ENCODE measurements around the gene DOLPP1. TPM values are rescaled to one million over a fixed set of nuclear protein-coding genes. Genes with fewer than 3 reads are reported as not detected.

The DOLPP1 gene
- total RNA-seq, 1 experiment from 2014 or later, result 30.4 TPM

- DNase-seq (ENCODE audit: low spot score), result no peak
- CTCF ChIA-PET, result no interaction called here
- BruUV-seq (replicated peaks), result no TSS peak
- TF ChIP-seq EZH2 (IDR thresholded peaks at IDR 0.05; ENCODE audit: borderline replicate concordance, low read depth, low read length, poor library complexity, severe bottlenecking) (no peak), CTCF (conservative IDR thresholded peaks at IDR 0.05; ENCODE audit: low read depth, low read length) (no peak)
- H3K36me3 ChIP-seq (ENCODE audit: insufficient read depth, low read length, poor library complexity, severe bottlenecking), result no peaks in the 10 kb centered on the region
- POLR2A ChIA-PET (ENCODE audit: low non-redundant PET), result no interaction called here
- H3K27me3 ChIP-seq (replicated peaks; ENCODE audit: insufficient read depth, low read depth, low read length, poor library complexity), result no peaks in the 10 kb centered on the region
- no peak overlapping the region for H3K4me3 ChIP-seq (ENCODE audit: low read depth, low read length, poor library complexity, severe bottlenecking)
- no peaks in the 10 kb centered on the region for H3K9me3 ChIP-seq (ENCODE audit: low read depth, low read length, poor library complexity, severe bottlenecking)
- intact Hi-C loops (cut with micrococcal nuclease; ENCODE audit: unreplicated experiment), result no loop called here
- H3K27ac ChIP-seq (ENCODE audit: low read depth, low read length, poor library complexity, severe bottlenecking), result no peak overlapping the region
- H3K4me1 ChIP-seq (ENCODE audit: insufficient read depth, low read length, poor library complexity, severe bottlenecking), result peaks cover 5% of the 10 kb centered on the region
Observed at GRCh38 chr9:129075996-129076639, 4.8 kb upstream of the DOLPP1 start.

GRCh38 chr9:129076640-129077037 is 4.3 kb upstream of the DOLPP1 start:
- Histone ChIP-seq H3K9me3 (ENCODE audit: low read depth, low read length, poor library complexity, severe bottlenecking) (no peaks in the 10 kb centered on the region), H3K36me3 (ENCODE audit: insufficient read depth, low read length, poor library complexity, severe bottlenecking) (no peaks in the 10 kb centered on the region), H3K27ac (ENCODE audit: low read depth, low read length, poor library complexity, severe bottlenecking) (no peak overlapping the region), H3K27me3 (replicated peaks; ENCODE audit: insufficient read depth, low read depth, low read length, poor library complexity) (no peaks in the 10 kb centered on the region), H3K4me1 (ENCODE audit: insufficient read depth, low read length, poor library complexity, severe bottlenecking) (peaks cover 5% of the 10 kb centered on the region), H3K4me3 (ENCODE audit: low read depth, low read length, poor library complexity, severe bottlenecking) (no peak overlapping the region)
- CTCF ChIA-PET, result no interaction called here
- POLR2A ChIA-PET (ENCODE audit: low non-redundant PET), result no interaction called here
- TF ChIP-seq EZH2 (IDR thresholded peaks at IDR 0.05; ENCODE audit: borderline replicate concordance, low read depth, low read length, poor library complexity, severe bottlenecking) (no peak), CTCF (conservative IDR thresholded peaks at IDR 0.05; ENCODE audit: low read depth, low read length) (no peak)
- no peak for DNase-seq (ENCODE audit: low spot score)
- intact Hi-C loops (cut with micrococcal nuclease; ENCODE audit: unreplicated experiment), result no loop called here
- BruUV-seq (replicated peaks), result no TSS peak

- Histone ChIP-seq H3K4me1 (ENCODE audit: insufficient read depth, low read length, poor library complexity, severe bottlenecking) (peaks cover 10% of the 10 kb centered on the region), H3K36me3 (ENCODE audit: insufficient read depth, low read length, poor library complexity, severe bottlenecking) (no peaks in the 10 kb centered on the region), H3K9me3 (ENCODE audit: low read depth, low read length, poor library complexity, severe bottlenecking) (no peaks in the 10 kb centered on the region), H3K4me3 (ENCODE audit: low read depth, low read length, poor library complexity, severe bottlenecking) (no peak overlapping the region), H3K27me3 (replicated peaks; ENCODE audit: insufficient read depth, low read depth, low read length, poor library complexity) (no peaks in the 10 kb centered on the region), H3K27ac (ENCODE audit: low read depth, low read length, poor library complexity, severe bottlenecking) (no peak overlapping the region)
- no peak for DNase-seq (ENCODE audit: low spot score)
- POLR2A ChIA-PET (ENCODE audit: low non-redundant PET), result no interaction called here
- intact Hi-C loops (cut with micrococcal nuclease; ENCODE audit: unreplicated experiment), result no loop called here
- BruUV-seq (replicated peaks), result no TSS peak
- CTCF ChIA-PET, result no interaction called here
- TF ChIP-seq EZH2 (IDR thresholded peaks at IDR 0.05; ENCODE audit: borderline replicate concordance, low read depth, low read length, poor library complexity, severe bottlenecking) (no peak), CTCF (conservative IDR thresholded peaks at IDR 0.05; ENCODE audit: low read depth, low read length) (no peak)
Observed at GRCh38 chr9:129077236-129077635, 3.7 kb upstream of the DOLPP1 start.
